HG02938 (cell line): ENCODE results near the gene KICS2.

Experiments used
- ATAC-seq: cut with Tn5 transposase; IDR thresholded peaks from one replicate; pipeline ENCODE4 v1.9.1; 2021; ENCODE audit warnings: mild to moderate bottlenecking, moderate library complexity; ENCODE audit not compliant: unreplicated experiment

KICS2 gene

DNA sequence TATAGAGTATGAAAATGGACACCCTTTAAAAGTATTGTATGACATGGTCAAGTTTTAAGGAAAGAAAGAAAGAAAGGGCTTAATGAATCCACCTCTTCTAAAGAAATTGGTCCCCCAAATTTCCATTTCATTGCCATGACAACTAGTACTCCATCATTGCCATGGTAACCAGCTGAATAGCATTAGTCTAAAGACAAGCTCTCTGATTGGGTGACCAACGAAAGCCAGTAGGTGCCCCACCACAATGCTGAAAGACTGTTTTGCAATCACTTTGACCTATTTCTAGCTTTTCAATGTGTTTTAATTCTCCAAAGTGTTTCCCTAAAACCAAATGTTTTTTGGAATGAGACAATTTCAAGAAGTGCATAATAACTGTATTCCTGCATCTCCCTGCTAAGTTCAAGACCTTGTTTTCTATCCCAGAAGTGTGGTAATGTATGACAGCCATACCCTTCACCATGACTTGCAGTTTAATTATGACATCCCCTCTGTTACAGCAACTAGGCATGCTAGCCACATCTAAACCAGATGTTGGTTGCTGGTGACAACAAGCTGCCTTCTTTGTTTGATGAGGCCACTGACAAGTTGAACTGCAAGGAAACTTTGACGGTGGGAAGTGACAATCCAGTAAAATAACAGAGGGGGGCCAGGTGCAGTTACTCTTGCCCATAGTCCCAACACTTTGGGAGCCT is 46.7 kb downstream of the KICS2 start:
- ATAC-seq: no peak

DNA sequence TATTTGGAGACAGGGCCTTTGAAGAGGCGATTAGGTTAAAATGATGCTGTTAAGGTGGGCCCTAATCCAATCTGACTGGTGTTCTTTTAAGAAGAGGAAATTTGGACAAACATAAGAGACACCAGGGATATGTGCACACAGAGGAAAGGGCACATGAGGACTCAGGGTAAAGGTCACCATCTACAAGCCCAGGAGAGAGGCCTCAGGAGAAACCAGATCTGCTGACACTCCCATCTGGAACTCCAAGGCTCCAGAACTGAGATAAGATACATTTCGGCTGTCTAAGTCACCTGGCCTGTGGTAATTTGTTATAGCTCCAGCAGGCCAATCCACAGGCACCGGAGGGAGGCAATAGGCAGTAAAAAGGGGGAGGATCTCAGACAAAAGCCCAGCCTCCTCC is 48.6 kb downstream of the KICS2 start:
- no peak for ATAC-seq
